Right ventricle myocardium inferior (tissue), 1 donor: ENCODE data around the gene ZNF76. TPM values are rescaled to one million over a fixed set of nuclear protein-coding genes. Genes with fewer than 3 reads are reported as not detected.
A peak's percentile ranks its signal among the peaks of the same experiment; 100 is the strongest.

ENCODE experiments used
- ATAC-seq: fragments of 200-7000 bp; cut with Tn5 transposase; one replicate; pipeline ENCODE4 v1.9.1; 2020; ENCODE audit warnings: mild to moderate bottlenecking, moderate library complexity
- DNase-seq: peaks from one replicate; pipeline ENCODE4 v3.0.0; 2021; ENCODE audit errors: missing footprints
- intact Hi-C: fragments of 100-400 bp; cut with DNase I; formaldehyde crosslinking; loops from one replicate; pipeline ENCODE4 v1.11.0; 2022
- long read RNA-seq: library from polyadenylated mRNA; unstranded; transcript quantifications from one replicate; pipeline ENCODE4 v2.0.0, GENCODE V29; 2021
- total RNA-seq: library from RNA; stranded (reverse); fragmentation: NEBNext Ultra II Directional; extraction: Animal tissue kit (Norgen Biotek cat#: 25700); gene quantifications from one replicate; pipeline ENCODE4 v1.2.1, GENCODE V29; 2021
- donor health status: DM: no; HTN: yes; CAD: no; lungs with severe emphysema.

Gene ZNF76
- 36.0 TPM for total RNA-seq
- long read RNA-seq, transcript ZNF76-203 (14 exons, 2,716 nt), result major isoform, 5 of 28 reads
- long read RNA-seq, partial matches to known transcripts, result 13 of 28 reads
- long read RNA-seq, other reads (novel, unspliced or antisense), result 8 of 28 reads

DNA sequence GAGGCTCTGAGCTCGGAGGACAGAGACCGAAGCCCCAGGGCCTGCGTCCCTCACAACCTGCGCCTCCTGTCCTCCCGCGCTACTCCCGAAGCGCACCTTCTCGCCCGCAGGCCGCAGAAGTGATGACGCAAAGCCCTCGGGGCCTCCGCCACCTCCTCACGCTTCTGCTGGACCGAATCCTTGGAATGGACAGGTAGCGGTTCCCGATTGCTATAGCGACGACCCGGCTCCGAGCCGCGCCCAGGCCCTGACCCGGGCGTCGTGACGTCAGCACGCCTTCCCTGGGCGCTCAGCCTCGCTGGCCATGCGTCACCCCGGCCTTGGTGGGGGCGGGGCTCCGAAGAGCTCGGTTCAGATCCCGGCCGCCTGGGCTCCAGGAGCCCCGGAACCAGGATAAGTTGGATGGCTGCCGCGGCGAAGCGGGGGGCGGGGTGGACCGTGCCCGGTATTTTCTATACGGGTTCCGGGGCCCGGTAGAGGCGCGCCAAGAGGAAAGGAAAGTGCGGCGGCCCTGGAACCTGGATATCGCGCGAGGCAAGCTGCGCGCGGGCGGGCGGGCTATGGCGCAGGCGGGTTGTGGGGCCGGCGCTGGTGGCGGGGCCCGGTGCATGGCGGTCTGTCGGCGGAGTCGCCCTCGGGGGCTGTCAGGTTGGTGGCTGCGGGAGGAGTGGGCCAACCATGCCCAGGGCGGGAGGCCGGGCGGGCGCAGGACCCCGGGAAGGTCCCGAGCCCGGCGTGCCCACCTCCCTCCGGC, at the start of gene ZNF76:
Gene ZNF76 (plus strand): TSS at position 542 of the 754 bp plus-strand sequence. CDS start 21,417 bp downstream, outside the sequence.
- intact Hi-C loops, result no loop called here

DNA sequence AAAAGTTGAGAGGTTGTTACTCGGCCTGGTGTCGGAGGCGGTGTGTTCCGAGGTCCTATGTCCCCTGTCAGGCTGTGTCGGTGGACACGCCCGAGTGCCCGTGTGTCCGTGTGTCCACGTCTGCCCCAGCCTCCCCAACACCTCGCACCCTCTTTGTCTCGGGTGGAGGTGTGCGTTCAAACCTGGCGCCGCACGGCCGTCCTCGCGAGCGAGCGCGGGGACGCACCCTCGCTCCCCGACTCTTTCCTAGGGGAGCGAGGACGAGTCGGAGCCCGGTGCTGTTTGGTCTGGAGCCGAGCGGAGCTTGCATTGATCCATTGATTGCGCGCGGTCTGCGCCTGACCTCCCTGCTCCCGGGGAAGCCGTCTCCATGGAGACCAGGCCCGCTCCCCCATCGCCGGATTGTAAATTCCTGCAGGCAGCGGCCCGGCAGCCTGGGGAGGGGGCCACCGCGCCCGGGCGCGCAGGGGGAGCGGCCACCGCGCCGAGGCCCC, 46.2 kb upstream of the ZNF76 start:
- DNase-seq, result no peak
- intact Hi-C loops, result no loop called here
- ATAC-seq, result no peak

More for the DNA sequence above, at the start of gene ZNF76:
- ATAC-seq, result peak; percentile 93
- peak; percentile 99 for DNase-seq

DNA sequence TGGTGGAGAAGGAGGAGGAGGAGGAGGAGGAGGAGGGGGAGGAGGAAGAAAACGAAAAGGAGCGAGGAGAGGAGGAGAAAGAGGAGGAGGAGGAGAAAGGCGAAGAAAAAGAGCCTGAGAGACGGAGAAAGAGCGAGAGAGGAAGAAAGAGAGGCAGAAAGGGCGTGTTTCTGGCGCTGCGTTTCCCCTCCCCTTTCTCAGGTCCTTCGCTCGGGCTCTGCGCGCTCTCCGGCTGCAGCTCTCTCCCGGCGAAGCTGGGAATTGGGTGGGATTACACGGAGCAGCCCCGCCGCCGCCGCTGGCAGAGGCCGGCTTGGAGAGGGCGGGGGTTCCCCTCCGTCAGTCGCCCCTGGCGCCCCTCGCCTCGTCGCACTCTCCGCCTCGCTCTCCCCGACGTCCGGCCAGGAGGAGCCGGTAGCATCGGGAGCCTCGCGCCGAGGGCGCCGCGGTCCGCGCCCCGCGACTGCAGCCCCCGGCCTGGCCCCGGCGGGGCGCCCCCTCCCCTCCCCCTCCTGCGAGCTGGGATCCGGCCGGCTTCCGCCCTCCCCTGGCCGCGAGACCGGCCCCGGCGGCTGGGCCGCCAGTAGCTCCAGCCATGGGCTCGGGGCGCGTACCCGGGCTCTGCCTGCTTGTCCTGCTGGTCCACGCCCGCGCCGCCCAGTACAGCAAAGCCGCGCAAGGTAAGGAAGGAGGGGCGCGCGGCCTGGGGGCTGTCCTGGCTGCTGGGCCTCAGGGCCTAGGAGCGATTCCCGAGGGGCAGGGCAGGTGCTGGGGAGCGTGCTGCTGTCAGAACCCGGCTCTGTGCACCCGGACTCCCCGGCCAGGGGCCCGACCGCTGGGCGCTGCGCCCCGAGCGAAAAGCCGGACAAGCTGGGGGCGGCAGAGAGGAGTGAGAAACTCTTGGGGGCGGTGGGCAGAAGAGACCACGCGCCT, 45.4 kb upstream of the ZNF76 start, which contains the start of gene SCUBE3:
Gene SCUBE3 (plus strand): TSS at position 133 of the 933 bp plus-strand sequence. CDS start 463 bp downstream, at position 596.
- ATAC-seq, result peak; percentile 41
- intact Hi-C loops, result loop anchor here (1.0 kb wide), 1 partner anchor 25 kb away; no protein-coding TSS in a partner anchor
- DNase-seq, result no peak

DNA sequence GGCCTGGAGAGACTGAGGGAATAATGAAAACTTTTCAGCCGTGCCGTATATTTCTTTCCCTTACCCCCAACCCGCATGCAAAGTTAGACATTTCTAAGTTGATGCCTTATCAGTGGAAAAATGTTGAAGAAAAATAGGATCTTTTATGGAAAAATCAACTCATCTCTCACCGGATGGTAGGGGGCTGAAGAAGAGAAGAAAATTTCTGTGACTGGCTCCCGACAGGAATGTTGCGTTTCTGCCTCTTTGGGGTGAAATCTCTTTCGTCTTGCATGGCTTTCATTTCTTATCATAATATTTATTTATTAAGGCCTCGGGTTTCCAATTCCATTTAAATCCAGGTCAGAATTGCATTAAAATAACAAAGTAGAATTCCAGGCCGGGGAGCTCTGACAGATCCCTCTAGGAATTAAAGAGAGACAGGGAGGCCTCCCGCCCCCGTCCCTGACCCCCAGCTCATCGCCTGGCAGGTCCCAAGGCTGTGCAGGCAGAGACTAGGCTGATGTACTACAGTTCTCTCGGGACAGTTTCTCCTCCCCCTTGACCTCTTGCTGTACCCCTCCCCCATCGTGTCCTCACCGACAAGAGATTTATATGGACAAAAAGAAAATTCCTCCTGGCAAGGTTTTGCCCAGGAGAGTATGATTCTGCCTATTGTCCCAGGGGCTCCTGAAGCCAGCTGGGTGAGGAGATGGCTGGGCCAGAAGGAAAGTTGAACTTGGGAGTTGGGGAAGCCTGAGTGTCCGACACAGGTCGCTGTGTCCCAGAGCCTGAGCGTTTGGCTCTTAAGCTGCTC, 44.5 kb upstream of the ZNF76 start:
- DNase-seq, result no peak
- peak; percentile 32 for ATAC-seq
- intact Hi-C loops, result loop anchor here (1.0 kb wide), 1 partner anchor 24 kb away; no protein-coding TSS in a partner anchor

DNA sequence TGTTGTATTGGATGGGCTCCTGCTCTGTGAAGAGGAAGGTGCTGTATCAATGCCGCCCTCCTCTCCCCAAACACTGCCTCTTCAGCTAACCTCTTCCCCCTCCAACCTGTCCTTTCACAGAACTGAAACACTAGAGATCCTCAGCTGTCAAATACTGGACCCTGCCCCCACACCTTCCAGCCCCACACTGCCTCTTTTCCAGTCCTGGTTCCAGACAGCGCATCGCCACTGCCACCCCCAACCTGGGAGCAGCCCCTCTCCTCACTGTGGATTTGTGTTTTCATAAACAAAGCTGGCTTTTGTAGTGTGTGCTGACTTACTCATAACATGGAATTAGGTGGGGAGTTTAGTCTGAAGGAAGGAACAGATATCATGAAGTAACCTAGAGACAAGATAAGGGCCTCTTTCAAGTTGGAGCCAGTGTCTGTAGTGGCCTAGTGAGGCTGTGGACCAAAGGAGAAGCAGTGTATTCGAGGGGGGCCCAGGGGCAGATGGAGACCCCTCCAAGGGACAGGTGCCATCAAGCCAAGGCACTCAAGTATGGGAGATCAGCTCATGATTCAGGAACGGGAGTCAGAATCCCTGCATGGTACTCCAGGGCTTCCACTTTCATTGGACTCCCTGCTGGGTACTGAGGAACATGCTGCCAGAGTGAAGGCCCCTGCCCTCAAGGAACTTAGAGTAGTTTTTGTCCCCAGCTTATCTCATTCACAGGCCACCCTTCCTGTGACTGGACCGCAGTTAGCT, 43.7 kb upstream of the ZNF76 start:
- ATAC-seq (no peak), DNase-seq (no peak)
- intact Hi-C loops, result no loop called here

DNA sequence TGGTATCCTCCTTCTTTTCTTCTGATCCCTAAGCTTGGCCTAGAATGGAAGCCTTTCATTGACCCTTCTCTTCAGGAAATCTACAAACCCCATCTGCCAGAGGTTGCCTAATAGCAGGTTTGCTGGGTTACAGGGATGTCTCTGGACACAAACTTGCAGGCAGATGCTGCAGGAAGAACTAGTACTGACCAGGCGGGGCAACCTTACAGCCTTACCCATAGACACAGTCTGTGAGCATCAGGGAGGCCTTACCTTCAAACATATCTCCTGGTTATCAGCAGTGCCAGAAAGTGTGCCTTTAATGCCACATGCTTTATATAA, 43.2 kb upstream of the ZNF76 start:
- no peak for ATAC-seq
- intact Hi-C loops, result no loop called here
- DNase-seq, result no peak

DNA sequence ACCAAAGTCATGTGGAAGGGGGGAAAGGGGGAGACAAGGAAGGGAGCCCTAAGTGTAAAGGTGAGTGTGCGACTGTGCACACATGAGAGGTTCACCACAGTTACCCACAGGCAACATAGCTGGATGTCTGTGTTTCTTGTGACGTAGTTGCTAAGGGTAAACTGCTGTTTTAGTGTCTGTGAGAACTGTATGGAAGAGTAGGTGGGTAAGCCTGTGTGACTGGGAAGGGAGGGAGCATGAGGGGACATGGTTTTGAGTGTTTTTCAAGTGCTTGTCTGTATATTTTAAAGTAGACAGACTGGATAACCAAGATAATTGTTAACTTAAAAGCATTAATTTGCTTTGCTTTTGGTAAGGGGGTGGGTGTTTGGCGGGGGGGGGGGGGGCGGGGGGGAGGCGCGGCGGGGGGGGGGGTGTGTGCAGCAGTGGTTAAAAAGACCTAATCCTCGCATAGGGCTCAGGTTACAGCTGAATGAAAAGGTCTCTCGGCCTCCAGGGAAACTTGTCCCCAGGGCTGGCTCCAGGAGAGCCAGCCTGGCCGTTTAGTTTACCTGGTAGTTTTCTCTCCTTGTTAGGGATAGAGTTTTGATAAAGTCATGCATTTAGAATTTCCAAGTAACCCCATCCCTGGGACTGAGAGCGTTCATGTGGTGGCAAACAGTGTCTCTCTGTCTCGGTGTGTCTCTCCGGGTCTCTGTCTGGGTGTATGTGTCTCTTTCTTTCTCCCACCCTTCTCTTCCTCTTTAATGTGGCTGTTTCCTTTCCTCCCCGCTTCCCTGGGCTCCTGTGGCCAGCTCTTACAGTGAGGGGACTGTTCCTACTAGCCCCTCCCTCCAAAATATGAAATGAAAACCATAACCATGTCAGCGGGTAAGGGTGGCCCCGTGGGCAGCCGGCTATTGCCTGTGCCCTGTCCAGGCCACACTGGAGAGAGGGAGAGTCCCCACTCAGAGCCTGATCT, 42.4 kb upstream of the ZNF76 start:
- DNase-seq, result no peak
- ATAC-seq, result no peak
- intact Hi-C loops, result no loop called here

DNA sequence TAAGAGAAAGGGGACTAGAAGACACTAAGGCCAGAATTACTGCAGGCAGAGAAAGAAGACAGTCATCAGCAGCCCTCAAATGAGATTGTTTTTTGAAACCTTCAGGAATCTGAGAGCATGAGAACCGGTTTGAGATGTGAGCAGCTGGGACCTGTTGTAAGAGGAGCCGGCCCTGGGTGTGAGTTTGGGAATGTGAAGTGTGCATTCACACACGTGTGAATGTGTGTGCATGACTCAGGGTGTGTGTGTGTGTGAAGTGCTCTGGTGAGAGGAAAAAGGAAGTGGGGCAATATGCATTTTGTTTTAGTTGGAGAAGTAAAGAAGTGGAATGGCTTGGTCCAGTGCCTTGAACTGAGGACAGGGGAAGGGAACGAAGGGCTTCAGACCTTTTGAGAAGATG, 41.5 kb upstream of the ZNF76 start:
- intact Hi-C loops, result no loop called here
- ATAC-seq, result no peak

DNA sequence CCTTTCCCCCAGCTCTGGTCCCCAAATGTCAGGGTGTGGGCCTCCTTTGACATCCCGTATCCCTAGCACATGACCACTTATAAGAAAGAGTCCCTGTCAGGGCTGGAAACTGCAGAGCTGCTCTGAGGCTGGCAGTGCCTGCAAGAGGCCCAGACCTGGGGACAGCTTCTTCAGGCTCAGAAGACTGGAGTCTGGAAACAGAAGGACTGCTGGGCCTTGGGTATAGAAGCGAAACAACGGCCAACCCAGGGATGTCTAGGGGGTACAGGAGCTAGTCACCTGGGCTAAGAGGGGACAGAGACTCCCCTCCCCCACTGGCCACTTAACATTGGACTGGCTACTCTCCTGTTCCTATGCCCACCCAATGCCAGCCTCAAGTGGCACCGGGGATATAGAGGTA, 41.1 kb upstream of the ZNF76 start:
- DNase-seq (no peak), ATAC-seq (no peak)
- intact Hi-C loops, result no loop called here

More for the DNA sequence above, 41.5 kb upstream of the ZNF76 start:
- DNase-seq, result no peak

DNA sequence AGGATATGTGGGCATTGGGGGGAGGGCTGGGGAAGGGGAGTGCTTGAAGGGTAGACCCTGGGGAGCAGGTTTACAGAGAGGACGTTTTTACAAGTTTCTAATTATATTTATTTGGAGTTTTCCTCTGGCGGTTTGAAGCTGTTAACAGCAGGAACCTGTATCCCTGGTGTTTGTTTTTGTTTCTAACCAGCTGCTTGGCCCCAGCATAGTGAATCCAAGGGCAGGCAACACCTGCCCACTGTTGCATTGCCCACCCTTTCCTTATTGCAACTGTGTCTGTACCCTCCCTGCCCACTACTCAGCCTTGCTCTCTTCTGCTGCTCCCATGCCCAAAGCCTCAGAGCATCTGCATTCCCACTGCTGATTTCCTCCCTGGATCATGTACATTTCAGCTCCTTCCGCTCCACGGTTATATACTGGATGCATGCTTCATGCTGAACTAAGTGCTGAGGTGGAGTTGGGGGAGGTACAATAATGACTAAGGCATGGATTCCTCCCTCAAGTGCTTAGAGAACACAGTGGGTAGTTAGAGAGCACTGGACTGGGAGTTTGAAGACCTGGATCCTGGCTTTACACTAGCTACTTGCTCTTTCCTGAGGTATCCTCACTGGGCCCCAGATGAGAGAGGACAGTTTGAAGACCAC, 39.7 kb upstream of the ZNF76 start:
- DNase-seq (no peak), ATAC-seq (no peak)
- intact Hi-C loops, result no loop called here

DNA sequence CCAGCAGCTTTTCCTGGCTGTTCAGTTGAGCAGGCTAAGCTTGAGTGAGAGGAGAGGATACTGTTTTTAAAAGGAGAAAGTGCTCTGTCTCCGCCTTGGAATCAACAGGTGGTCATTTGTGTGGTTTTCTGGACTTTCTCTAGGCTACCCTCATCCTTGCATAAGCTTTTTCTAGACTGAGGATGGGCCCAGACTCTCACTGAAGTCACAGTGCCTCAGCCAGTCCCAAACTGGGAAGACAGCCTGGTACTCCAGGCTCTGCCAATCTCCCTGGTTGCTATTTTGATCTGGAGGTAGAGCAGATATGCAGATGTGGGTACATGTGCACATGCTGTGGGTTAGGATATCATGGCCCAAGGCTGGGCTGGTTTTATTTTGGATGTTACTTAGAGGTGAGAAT, 38.8 kb upstream of the ZNF76 start:
- DNase-seq, result no peak
- intact Hi-C loops, result no loop called here
- peak; percentile 73 for ATAC-seq

DNA sequence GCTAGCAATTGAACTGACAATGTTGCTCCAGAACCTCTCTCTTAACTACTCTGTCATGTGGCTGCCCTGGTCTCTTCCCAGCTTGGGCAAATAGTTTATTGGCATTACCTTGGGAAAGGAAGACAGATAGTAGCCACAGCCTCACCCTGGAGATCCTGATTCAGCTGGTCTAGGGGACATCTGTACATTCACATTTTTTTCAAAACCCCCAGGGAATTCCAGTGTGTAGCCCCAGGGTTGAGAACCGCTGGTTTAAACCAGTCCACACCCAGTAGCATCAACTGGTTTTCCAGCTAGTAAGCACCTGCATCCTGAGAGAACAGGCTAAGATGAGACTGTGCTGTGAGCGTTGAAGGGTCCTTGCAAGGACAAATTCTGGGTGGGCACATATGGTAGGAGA, 36.1 kb upstream of the ZNF76 start:
- intact Hi-C loops, result no loop called here
- DNase-seq, result no peak
- no peak for ATAC-seq

DNA sequence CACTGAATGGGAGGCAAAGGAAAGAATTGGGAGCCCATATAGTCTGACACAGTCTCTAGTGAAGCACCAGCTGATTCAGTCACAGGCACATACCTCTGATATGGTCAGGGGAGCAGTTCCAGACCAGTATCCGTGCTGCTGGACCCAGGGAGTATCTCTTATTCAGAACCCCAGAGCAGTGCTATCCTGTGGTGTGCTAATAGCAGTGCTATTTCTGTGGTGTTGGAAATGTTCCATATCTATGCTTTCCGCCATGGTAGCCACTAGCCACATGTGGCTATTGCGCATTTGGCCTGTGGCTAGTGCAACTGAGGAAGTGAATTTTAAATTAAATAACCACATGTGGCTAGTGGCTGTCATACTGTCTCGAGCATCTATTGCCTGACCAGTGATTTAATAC, 34.8 kb upstream of the ZNF76 start:
- intact Hi-C loops, result no loop called here
- no peak for DNase-seq
- ATAC-seq, result peak; percentile 29

DNA sequence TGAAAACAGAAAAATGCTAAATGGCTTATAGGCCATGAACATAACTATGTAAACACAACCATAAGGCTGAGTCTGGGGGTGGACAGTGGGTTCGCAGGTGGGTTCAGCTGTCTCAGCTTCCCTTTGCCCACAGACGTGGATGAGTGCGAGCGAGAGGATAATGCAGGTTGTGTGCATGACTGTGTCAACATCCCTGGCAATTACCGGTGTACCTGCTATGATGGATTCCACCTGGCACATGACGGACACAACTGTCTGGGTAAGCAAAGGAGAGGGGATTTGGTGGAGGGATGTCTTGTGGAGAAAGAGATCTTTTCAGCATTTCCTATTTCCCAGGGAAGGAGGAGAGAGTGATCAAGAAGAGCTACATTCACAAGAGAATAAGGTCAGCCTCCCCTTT, 31.1 kb upstream of the ZNF76 start:
- no peak for DNase-seq
- no peak for ATAC-seq
- intact Hi-C loops, result no loop called here

DNA sequence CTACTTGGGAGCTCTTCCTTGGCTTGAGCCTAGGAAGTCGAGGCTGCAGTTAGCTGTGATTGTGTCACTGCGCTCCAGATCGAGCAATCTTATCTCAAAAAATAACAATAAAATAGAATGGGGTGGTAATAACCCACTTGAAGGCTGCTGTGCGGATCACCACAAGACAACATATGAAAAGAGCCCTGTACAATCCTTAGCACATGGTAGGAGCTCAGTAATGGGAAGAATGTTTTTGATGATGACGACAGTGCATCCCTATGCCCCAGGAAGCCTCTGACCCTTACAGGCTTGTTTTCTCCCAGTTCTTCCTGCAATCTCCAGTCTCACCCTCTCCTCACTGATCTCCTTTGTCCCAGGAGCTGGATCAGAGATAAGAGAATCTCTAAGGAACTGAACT, 30.2 kb upstream of the ZNF76 start:
- ATAC-seq (no peak), DNase-seq (no peak)
- intact Hi-C loops, result no loop called here

DNA sequence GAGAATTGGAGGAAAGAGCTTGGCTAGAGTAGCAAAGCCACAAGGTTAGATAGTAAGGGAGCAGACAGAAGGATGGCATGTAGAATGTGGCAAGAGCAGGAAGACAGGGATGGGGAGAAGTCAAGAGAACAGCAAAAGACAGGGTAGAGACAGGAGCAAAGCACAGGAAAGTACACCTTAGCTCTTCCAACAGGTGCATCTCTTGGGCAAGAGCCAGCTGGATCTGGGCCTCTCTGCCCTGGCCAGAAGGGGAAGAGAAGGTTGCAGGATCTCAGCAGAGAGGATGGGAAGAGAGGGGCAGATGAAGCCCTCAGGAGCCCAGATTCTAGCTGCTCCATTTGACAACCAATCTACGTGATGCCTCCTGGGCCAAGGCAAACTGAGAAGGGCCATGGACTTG, 29.0 kb upstream of the ZNF76 start:
- intact Hi-C loops, result loop anchor here (10.0 kb wide), 1 partner anchor 356 kb away; no protein-coding TSS in a partner anchor
- DNase-seq, result no peak
- no peak for ATAC-seq
